Fibroblast of lung (primary cell): ENCODE results near the gene ORC1. TPM values are rescaled to one million over a fixed set of nuclear protein-coding genes. Genes with fewer than 3 reads are reported as not detected.
A peak's percentile ranks its signal among the peaks of the same experiment; 100 is the strongest.

ENCODE experiments used
- DNase-seq, 2 donors: peaks; one replicate each; pipeline versions ENCODE4 v3.0.0 to v3.0.0-alpha.2; 2010; ENCODE audit warnings: low read depth in 2 of 2
- H2AFZ ChIP-seq: 2 replicates; pipeline ENCODE4 v1.5.1; 2012; ENCODE audit warnings: low read length, control low read depth, inconsistent platforms
- H3K27ac ChIP-seq: 2 replicates; pipeline ENCODE4 v1.5.1; 2011; ENCODE audit warnings: low read length, control low read depth; ENCODE audit not compliant: insufficient read depth
- H3K27me3 ChIP-seq: 2 replicates; pipeline ENCODE4 v1.5.1; 2011; ENCODE audit warnings: mild to moderate bottlenecking, low read length; ENCODE audit not compliant: control insufficient read depth, insufficient read depth
- H3K36me3 ChIP-seq: 2 replicates; pipeline ENCODE4 v1.5.1; 2011; ENCODE audit warnings: low read length; ENCODE audit not compliant: control insufficient read depth, insufficient read depth
- H3K4me1 ChIP-seq: 2 replicates; pipeline ENCODE4 v1.5.1; 2011; ENCODE audit warnings: low read length; ENCODE audit not compliant: control insufficient read depth, insufficient read depth; ENCODE audit errors: extremely low read depth
- H3K4me2 ChIP-seq: 2 replicates; pipeline ENCODE4 v1.5.1; 2011; ENCODE audit warnings: low read length, control low read depth; ENCODE audit not compliant: insufficient read depth; ENCODE audit errors: extremely low read depth
- H3K4me3 ChIP-seq, 4 experiments: fragments of 200-600 bp in 1 of 4; sonication (generic) in 1 of 4; replicated peaks in 1 of 4; 2 replicates each; pipeline ENCODE4 v1.5.1; 2011 to 2016; ENCODE audit warnings: low read length in 4 of 4, low read depth in 3 of 4, mild to moderate bottlenecking in 3 of 4, control low read depth in 2 of 4, inconsistent platforms in 1 of 4, mixed read lengths in 1 of 4; ENCODE audit not compliant: insufficient read depth in 1 of 4; ENCODE audit errors: control extremely low read depth in 1 of 4
- H3K79me2 ChIP-seq: 2 replicates; pipeline ENCODE4 v1.5.1; 2012; ENCODE audit warnings: mild to moderate bottlenecking, low read length, inconsistent platforms; ENCODE audit not compliant: control insufficient read depth, insufficient read depth
- H3K9ac ChIP-seq: 2 replicates; pipeline ENCODE4 v1.5.1; 2011; ENCODE audit warnings: mild to moderate bottlenecking, low read length, control low read depth; ENCODE audit not compliant: insufficient read depth
- H3K9me3 ChIP-seq: 2 replicates; pipeline ENCODE4 v1.5.1; 2012; ENCODE audit warnings: low read depth, low read length; ENCODE audit not compliant: control insufficient read depth, insufficient read depth
- H4K20me1 ChIP-seq: 2 replicates; pipeline ENCODE4 v1.5.1; 2011; ENCODE audit warnings: low read length; ENCODE audit not compliant: control insufficient read depth, insufficient read depth; ENCODE audit errors: extremely low read depth
- EZH2 ChIP-seq: IDR thresholded peaks from 2 replicates; pipeline ENCODE4 v1.5.1; 2012; ENCODE audit warnings: low read length, control low read depth, mild to moderate bottlenecking; ENCODE audit errors: missing control alignments
- polyA plus RNA-seq, 2 donors: library from polyadenylated mRNA; depleted of rRNA in 1 of 2; stranded (reverse) in 1 of 2; unstranded in 1 of 2; fragments of >200 nt; gene quantifications; 2 replicates each; pipeline ENCODE4 v1.2.1, GENCODE V29; 2011 to 2012; ENCODE audit warnings: missing spikeins in 1 of 2
- total RNA-seq: library from RNA; depleted of rRNA; stranded (reverse); fragments of >200 nt; gene quantifications from 2 replicates; pipeline ENCODE4 v1.2.1, GENCODE V29; 2014
- TF ChIP-seq, protein P1 (sequence below), 2 donors: IDR thresholded peaks in 1 of 2; conservative IDR thresholded peaks in 1 of 2; 1 replicate in 1 of 2; 2 replicates in 1 of 2; pipeline ENCODE4 v1.5.1; 2011 to 2012; ENCODE audit warnings: low read length in 2 of 2, control low read depth in 1 of 2, inconsistent platforms in 1 of 2, low read depth in 1 of 2, mild to moderate bottlenecking in 1 of 2

Gene ORC1
- total and polyA plus RNA-seq, 2 donors (not counting 1 experiment from before 2014, with no cell fraction given), result 0.83 to 3.6 TPM

DNA sequence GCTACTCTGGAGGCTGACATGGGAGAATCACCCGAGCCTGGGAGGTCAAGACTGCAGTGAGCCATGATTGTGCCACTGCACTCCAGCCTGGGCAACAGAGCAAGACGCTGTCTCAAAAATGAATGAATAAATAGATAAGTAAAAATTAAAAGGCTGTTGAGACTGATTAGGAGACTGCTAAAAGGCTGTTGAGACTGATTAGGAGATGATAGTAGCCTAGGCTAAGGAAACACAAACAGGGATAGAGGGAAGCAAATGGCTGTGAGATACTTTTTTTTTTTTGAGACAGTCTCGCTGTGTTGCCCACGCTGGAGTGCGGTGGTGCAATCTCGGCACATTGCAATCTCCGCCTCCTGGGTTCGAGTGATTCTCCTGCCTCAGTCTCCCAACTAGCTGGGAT, 28.6 kb upstream of the ORC1 start:
- Histone ChIP-seq H3K9me3 (no peaks in the 10 kb centered on the region), H4K20me1 (no peaks in the 10 kb centered on the region), H3K27me3 (no peaks in the 10 kb centered on the region), H3K36me3 (no peaks in the 10 kb centered on the region), H3K4me3 (no peak overlapping the region), H3K79me2 (no peaks in the 10 kb centered on the region), H3K4me1 (no peaks in the 10 kb centered on the region), H2AFZ (no peak overlapping the region), H3K4me2 (no peak overlapping the region), H3K9ac (no peak overlapping the region), H3K27ac (no peak overlapping the region)
- TF ChIP-seq, protein P1, sequence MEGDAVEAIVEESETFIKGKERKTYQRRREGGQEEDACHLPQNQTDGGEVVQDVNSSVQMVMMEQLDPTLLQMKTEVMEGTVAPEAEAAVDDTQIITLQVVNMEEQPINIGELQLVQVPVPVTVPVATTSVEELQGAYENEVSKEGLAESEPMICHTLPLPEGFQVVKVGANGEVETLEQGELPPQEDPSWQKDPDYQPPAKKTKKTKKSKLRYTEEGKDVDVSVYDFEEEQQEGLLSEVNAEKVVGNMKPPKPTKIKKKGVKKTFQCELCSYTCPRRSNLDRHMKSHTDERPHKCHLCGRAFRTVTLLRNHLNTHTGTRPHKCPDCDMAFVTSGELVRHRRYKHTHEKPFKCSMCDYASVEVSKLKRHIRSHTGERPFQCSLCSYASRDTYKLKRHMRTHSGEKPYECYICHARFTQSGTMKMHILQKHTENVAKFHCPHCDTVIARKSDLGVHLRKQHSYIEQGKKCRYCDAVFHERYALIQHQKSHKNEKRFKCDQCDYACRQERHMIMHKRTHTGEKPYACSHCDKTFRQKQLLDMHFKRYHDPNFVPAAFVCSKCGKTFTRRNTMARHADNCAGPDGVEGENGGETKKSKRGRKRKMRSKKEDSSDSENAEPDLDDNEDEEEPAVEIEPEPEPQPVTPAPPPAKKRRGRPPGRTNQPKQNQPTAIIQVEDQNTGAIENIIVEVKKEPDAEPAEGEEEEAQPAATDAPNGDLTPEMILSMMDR (conservative IDR thresholded peaks at IDR 0.05 in 1 of 2, IDR thresholded peaks at IDR 0.05 in 1 of 2; ENCODE audit: low read depth in 1 of 2, low read length in 2 of 2), result no peak
- TF ChIP-seq EZH2, result no peak
- no peak for DNase-seq

DNA sequence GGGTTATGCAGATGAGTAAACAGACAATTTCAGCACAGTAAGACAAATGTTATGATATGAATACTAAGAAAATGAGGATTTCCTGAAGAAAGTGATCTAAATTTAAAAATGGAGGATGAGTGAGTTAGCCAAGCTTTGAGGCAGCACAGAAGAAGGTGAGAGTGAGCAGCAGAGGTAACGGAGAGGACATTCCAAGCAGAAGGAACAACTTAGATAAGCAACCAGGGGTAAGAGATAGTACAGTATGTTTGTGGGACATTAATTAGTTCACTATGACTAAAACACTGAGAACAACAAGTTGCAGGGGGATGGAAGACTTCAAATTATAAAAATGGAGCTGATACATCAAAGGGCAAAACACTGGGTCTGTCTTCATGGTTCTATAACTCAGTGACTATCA, 22.9 kb upstream of the ORC1 start:
- H3K4me3 ChIP-seq, result no peak overlapping the region
- no peak overlapping the region for H2AFZ ChIP-seq
- H4K20me1 ChIP-seq, result no peaks in the 10 kb centered on the region
- TF ChIP-seq EZH2, result no peak
- TF ChIP-seq, protein P1 (conservative IDR thresholded peaks at IDR 0.05 in 1 of 2, IDR thresholded peaks at IDR 0.05 in 1 of 2; ENCODE audit: low read depth in 1 of 2, low read length in 2 of 2), result no peak
- H3K4me1 ChIP-seq, result peaks cover 2% of the 10 kb centered on the region
- no peak overlapping the region for H3K9ac ChIP-seq
- H3K79me2 ChIP-seq, result no peaks in the 10 kb centered on the region
- peaks cover 1% of the 10 kb centered on the region for H3K36me3 ChIP-seq
- DNase-seq, result no peak
- H3K27me3 ChIP-seq, result no peaks in the 10 kb centered on the region
- H3K9me3 ChIP-seq, result no peaks in the 10 kb centered on the region
- no peak overlapping the region for H3K4me2 ChIP-seq
- no peak overlapping the region for H3K27ac ChIP-seq

DNA sequence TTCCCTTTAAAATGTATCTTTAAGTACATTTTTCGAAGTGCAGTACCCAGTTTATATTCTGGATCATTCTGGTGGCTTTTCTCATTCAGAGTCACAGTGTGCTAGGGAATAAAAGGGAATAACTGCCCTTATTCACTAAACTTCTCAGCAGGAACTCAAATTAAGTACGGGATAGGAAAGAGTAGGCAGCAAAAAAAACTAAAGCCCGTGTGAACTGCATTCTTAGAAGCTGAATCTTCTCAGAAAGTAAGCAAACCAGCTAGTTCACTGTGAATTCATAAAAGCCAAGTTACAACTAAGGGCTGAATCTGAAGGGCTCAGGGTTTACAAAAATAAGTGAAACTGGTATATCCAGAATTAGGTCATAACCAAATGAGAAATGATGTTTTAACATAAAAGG, 22.1 kb upstream of the ORC1 start:
- Histone ChIP-seq H3K79me2 (no peaks in the 10 kb centered on the region), H3K27me3 (no peaks in the 10 kb centered on the region), H3K36me3 (peaks cover 1% of the 10 kb centered on the region), H2AFZ (no peak overlapping the region), H4K20me1 (no peaks in the 10 kb centered on the region), H3K4me2 (no peak overlapping the region), H3K27ac (no peak overlapping the region), H3K4me3 (no peak overlapping the region), H3K9ac (no peak overlapping the region), H3K4me1 (peaks cover 2% of the 10 kb centered on the region), H3K9me3 (no peaks in the 10 kb centered on the region)
- no peak for TF ChIP-seq EZH2
- TF ChIP-seq, protein P1 (conservative IDR thresholded peaks at IDR 0.05 in 1 of 2, IDR thresholded peaks at IDR 0.05 in 1 of 2; ENCODE audit: low read depth in 1 of 2, low read length in 2 of 2), result no peak
- DNase-seq, result peak; percentile 31 to 65
